HG02885 (cell line): Measurements from ENCODE around the gene ARHGAP22.

Experiments used
- ATAC-seq: cut with Tn5 transposase; IDR thresholded peaks from one replicate; pipeline ENCODE4 v1.9.1; 2021; ENCODE audit warnings: mild to moderate bottlenecking; ENCODE audit not compliant: unreplicated experiment, poor library complexity

Gene ARHGAP22

DNA sequence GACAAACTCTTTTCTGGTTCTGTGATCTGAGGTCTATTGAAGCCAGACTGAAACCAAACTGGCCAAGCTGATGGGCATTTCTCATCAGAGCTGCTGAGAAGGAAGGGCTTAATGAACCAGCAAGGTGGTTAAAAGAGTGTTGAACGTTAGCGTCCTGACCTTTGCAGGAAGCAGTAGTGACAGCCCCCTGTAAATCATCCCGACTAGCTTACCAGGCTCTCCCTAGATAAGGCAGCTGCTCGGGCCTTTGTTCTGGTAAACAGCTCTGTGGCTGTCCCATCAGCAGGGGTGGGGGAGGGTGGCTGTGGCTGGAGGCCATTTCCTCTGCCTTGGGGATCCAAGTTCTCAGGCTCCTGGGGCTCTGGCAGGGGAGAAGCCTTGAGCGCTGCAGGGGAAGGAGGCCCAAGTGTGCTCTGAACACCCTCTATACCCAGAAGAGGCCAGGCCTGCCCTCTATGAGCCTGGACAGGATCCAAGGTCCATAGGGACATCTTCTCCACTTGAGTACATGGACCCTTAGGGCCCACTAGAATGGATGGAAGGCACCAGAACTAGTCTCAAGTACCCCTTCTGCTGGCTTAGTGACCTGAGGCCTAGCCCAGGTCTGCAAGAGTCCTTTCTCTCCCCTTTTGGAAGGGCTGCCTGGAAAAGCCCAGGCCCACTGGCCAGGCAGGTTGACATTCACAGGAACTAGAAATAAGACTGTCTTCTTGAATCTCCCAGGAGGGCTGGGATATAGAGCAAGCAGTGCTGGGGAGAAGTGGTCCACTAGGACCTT is 134.6 kb downstream of the ARHGAP22 start:
- ATAC-seq = no peak

DNA sequence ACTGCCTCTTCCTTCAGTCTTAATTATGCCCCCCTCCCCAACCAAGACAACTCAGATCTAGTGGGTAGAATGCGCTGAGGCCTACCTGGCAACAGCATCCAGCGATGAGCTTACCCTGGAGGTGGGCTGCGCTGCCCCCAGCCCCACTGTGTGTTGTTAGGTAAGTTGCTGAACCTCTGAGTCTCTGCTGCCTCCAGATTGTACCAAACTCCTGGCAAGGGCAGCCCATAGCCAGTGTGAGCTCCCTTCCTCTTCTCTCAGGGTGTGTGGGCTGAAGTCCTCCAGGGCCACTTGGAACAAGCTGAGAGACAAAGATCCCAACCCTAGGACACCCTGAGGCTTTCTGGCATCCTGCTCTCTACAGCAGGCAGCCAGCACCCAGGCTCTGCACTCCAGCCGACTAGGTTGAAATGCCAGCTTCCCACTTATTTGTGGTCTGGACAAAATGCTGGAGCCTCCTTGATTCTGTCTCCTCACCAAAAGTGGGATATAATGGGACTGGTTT is 135.3 kb downstream of the ARHGAP22 start:
- ATAC-seq = no peak

DNA sequence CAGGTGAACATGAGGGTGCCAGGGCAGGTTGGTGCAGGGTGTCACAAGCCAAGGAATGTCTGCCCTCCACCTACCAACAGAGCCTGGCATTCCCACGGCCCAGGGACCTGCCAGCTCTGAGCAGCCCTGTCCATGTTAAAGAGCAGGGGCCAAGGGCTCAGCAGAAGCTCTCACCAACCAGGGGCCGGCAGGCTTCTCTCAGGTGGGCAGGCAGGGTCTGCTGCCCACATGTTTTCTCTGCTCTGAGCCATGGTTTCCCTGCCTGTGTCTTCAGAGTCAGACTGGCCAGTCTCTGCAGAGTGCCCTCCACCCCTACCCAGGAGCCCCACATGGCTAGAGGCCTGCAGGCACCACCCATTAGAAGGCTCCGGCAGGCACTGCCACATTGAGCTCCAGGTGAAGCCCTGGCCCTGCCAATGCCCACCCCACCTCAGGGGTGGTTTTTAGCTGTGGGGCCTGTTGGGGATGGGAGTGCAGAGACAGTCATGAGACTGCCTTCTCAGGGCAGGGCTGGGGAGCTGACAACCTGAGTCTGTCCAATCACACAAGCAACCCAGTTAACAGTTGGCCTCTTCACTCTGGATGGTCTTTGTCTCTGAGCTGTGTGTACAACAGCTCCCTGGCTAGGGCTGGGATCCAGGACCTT is 135.9 kb downstream of the ARHGAP22 start:
- no peak for ATAC-seq

DNA sequence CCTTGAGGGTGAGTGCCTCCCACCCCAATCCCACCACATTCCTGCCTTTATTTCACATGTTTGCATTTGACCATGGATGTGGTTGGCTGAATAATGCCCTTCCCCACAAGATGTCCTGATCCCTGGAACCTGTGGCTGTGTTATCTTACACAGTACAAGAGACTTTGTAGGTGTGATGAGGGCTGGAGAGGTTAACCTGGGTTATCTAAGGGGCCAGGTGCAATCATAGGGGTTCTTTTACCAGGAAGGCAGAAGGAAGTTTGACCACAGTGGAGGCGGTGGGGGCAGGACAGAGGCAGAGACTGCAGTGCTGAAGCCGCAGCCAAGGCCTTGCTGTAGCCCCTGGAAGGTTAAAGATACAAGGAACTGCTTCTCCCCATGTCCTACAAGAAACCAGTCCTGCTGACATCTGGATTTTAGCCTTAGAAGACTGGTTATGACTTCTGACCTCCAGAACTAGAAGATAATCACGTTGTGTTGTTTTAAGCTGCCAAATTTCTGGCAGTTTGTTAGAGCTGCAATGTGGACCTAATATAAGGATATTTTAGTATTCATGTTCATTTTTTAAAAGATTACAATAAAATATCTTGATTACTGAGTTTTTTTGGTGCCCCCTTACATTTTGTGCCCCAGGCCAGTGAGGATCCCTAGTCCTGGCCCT is 136.6 kb downstream of the ARHGAP22 start:
- no peak for ATAC-seq

- ATAC-seq = no peak
Observed at GRCh38 chr10:48467669-48468068, 137.2 kb downstream of the ARHGAP22 start.

DNA sequence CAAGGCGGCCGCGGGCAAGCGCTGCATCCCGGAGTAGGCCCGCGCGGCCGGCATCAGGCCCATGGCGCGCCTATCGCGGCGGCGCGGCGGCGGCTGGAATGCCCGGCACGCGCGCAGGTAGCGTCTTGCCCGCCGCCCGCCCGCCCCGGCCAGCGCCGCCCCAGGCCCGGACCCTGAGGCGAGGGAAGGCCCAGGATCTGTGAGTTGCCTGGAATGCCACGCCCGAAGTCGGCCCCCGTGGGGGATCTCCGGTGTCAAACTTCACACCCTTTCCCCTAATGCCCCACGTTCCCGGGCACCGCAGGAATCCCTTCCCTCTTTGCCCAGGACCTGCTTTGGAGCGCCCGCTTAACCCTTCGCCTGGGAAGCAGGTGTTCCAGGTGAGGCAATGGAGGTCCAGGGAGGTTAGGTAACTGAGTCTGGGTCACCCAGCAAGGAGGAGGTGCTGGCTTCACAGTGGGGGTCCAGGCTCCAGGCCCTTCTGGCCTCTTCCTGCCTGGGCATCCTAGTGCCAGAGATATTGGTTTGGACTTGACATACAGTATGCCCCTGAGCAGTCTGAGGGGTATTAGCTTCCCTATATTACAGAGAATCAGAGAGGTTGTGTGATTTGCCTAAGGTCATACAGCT is 138.1 kb downstream of the ARHGAP22 start:
- ATAC-seq = no peak

DNA sequence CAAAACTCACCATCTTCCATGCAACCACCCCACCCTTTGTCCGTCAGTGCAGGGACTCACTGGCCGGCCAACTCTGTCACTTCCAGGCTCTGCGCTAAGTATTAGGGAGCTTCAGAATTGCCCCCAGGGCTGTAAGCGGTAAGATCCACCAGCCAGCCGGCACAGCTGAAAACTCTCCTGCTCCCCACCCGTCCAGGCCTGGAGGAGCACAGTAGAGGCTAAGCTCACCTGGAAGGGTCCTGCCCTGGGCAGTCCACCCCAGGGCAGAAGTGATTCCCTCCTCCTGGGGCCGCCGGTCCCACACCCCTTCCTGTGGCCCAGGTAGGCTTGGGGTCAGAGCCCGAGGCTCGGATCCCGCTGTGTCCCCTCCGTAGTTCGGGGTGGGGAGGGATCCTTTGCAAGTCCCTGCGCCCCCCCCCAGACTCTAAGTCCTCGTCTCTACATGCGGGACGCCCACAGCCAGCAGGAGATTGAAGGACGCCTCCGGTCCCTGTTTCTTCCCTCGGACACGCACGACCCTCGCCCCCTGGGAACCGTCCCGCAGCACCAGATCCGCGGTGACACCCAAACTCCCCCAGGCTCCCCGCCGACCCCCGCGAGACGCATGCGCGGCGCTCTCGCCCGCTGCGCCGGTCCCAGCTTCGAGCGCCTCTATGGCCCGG is 138.9 kb downstream of the ARHGAP22 start:
- no peak for ATAC-seq

GRCh38 chr10:48464871-48465736 is 139.8 kb downstream of the ARHGAP22 start:
- ATAC-seq = no peak

- no peak for ATAC-seq
Observed at GRCh38 chr10:48464121-48464870, 140.6 kb downstream of the ARHGAP22 start.

DNA sequence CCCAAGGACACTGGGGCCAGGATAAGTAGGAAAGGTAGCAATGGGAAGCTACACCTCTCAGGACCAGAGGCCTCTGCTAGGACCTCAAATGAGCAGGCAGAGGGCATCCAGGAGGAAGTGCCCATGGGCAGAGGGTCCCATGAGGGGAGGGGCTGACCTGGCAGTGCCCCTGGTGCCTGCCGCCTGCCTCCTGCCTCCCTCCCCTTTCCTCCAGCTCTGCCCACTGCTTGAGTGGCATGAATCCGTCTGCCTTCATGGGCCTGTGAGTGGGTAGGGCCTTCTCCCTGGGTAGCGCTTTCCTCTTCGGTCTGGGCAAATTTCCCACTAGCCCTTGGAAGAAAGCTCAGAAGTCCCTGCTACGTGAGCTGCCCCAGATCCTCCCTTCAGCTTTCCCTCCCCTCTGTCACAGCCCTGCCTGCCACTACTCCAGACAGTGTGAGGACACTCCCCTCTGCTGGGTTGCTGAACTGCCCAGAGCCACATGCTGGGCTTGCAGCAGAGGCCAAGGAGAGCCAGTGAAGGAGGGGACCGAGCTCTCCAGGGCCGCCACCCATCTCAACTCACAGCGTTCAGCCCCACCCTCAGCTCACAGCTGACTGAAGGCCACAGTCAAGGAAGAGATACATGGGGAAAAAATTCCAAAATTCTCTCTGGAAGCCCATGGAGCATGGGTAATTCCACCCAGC is 141.4 kb downstream of the ARHGAP22 start:
- no peak for ATAC-seq

DNA sequence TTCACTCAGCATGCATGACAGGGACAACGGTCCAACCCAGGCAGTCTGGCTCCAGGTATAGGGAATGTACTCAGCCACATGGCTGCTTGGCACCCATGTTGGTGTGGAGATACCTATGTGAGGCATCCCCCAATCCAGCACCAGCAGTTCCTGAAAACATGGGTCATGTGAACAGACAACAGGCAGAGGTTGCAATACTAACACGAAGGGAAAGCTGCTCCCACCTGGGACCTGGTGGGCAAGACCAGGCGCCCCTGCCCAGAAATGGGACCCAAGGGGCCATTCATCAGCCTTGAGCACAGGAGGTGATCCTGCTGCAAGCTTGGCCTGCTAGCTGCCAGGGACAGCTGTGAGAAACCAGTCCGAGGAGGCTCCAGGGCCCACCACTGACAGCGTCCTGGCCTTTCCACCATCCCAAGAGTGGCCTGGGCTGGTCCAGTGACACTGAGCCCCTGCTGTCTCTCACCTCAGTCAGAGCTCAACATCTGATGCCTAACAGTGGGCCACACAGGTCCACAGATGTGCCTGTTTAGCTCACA is 142.3 kb downstream of the ARHGAP22 start:
- no peak for ATAC-seq

GRCh38 chr10:48461623-48462481 is 143.0 kb downstream of the ARHGAP22 start:
- ATAC-seq = no peak

GRCh38 chr10:48460182-48460581 is 144.7 kb downstream of the ARHGAP22 start:
- ATAC-seq = no peak

- no peak for ATAC-seq
Observed at GRCh38 chr10:48459270-48460150, 145.4 kb downstream of the ARHGAP22 start.

GRCh38 chr10:48458662-48459048 is 146.2 kb downstream of the ARHGAP22 start:
- no peak for ATAC-seq
